AG08395 (cell line): ENCODE results near the gene KRTAP10-12.

Source experiments
- DNase-seq: peaks from one replicate; pipeline ENCODE4 v3.0.0; 2012; ENCODE audit warnings: mixed read lengths, low spot score

The KRTAP10-12 gene

DNA sequence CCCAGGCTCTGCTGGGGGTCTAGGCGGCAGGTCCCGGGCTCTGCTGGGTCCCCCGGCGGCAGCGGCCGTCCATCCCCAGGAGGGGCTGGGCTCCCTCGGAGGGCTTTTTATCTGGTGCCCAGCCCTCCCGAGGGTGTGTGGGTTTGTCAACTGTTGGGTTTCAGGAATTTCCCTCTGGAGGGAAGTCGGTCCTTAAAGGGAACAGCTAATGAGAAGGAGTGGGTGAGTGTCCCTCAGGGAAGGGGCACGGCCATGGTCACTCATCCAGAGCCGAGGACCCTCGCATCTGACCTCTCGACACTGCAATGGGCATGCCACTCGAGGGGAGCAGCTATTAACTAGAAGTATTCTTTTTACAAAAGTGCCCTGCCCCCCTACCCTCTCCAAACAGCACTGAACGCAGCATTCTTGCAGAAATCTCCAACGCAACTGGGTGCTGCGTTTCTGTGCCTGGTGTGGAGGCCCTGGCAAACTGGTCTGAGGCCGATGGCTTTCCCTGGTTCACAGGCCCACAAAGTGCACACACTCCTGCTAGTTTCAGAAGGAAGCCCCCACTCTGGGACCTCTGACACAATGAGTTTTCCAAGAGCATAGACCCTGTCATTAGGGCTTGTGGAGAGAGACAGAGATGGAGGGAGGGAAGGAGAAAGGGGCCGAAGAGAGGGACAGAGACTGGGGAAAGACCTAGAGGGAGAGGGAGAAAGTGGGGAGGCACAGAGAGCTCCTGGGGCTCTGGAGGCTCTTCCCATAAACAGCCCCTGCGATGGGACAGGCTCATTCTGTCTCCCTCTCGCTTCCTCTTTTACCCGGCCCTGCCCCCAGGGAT is 15.4 kb downstream of the KRTAP10-12 start:
- no peak for DNase-seq

GRCh38 chr21:44713130-44713529 is 16.2 kb downstream of the KRTAP10-12 start:
- DNase-seq = no peak

DNA sequence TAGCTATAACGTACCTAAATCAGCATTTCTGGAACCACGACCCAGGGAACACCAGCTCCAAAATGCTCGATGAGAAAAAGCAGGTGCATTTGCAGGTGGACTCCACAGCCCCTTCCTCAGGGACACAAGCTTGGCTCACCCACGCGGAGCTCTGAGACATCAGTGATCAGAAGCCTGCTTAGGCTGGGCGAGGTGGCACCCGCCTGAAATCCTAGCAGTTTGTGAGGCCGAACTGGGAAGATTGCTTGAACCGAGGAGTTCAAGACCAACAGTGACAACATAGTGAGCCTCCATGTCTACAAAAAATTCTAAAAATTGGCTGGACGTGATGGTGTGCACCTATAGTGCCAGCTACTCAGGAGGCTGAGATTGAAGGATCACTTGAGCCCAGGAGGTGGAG is 16.9 kb downstream of the KRTAP10-12 start:
- DNase-seq = no peak

DNA sequence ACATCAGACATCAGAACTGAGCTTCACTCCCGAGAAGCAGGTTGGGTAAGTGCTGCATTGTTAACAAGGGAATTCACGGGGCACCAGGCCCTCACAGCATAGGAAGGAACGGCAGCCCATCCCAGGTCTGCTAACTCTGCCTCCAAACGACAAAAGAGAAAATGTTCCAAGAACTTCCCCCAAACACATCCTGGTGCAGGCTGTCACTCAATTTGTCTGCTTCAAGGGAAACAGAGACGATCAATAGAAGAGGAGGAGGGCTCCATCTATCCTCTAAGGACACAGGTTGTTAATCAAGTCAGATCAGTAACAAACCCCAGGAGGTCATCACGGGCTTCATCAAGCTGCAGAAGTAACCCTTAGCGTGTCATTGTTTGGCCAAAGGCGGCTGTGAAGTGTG is 17.9 kb downstream of the KRTAP10-12 start:
- no peak for DNase-seq

- no peak for DNase-seq
Measured at GRCh38 chr21:44716984-44717383, 20.0 kb downstream of the KRTAP10-12 start.

DNA sequence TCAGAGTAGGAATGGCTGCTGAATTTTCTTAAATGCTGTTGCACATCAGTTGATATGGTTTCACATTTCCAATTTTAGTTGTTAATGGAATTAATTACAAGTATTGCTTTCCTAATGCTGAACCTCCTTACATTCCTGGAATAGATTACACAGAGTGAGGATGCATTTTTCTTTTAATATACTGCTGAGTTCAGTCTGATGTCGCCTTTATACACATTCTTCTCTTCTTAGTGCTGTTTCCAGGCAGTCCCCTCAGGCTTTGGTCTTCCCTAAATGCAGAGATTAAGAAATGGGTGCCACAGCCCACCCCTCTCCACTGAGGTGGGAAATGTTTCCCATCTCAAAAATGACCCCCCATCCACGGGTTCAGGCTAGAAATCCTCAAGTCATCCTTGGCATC is 21.1 kb downstream of the KRTAP10-12 start:
- DNase-seq = no peak

- DNase-seq = no peak
Measured at GRCh38 chr21:44718571-44718970, 21.6 kb downstream of the KRTAP10-12 start.

GRCh38 chr21:44720170-44720569 is 23.2 kb downstream of the KRTAP10-12 start:
- no peak for DNase-seq

- no peak for DNase-seq
Measured at GRCh38 chr21:44722731-44723130, 25.8 kb downstream of the KRTAP10-12 start.

GRCh38 chr21:44723177-44724131 is 26.5 kb downstream of the KRTAP10-12 start:
- no peak for DNase-seq

DNA sequence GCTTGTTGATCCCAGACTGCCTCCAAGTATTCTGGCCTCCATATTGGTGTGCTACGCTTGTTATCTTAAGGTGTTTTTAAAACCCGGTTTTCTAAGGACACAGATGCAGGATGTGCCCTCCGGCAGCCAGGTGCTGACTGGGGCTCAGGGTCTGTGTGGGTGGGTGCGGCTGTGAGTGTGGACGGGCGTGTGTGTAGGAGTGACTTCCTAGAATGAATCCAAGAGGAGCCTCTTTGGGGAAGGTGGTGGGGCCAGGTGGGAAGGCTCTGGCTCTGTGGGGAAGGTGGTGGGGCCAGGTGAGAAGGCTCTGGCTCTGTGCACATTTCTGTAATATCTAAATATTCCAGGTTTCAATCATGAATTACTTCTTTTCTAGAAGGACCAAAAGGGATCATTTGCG is 27.2 kb downstream of the KRTAP10-12 start:
- no peak for DNase-seq

DNA sequence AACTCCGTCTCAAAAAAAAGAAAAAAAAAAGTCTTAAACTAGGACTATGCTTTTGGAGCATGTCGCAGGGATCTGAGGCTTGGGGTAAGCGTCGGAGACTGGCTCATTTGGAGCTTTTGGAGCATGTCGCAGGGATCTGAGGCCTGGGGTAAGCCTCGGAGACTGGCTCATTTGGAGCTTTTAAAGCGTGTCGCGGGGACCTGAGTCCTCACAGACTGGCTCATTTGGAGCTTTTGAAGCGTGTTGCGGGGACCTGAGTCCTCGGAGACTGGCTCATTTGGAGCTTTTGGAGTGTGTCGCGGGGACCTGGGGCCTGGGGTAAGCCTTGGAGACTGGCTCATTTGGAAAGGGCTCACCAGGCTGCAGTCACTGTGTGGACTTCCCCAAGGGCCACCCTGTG is 28.0 kb downstream of the KRTAP10-12 start:
- DNase-seq = no peak

DNA sequence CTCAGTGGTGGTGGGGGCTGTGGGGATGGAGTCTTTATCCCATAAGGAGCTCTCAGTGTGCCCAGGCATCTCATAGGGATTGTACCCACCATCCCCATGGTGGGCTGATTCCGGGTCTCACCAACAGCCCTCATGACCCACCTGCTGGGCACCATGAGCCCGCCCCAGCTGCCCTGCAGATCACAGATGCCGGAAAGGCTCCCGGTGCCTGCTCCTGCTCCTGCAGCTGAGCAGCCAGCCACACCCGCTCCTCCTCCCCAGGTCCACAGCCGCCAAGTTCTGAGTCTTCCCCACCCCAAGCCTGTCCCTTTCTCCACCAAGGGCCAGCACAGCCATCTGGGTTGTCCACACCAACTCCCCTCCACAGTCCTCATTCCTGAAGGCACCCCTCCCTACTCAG is 29.9 kb downstream of the KRTAP10-12 start:
- no peak for DNase-seq

DNA sequence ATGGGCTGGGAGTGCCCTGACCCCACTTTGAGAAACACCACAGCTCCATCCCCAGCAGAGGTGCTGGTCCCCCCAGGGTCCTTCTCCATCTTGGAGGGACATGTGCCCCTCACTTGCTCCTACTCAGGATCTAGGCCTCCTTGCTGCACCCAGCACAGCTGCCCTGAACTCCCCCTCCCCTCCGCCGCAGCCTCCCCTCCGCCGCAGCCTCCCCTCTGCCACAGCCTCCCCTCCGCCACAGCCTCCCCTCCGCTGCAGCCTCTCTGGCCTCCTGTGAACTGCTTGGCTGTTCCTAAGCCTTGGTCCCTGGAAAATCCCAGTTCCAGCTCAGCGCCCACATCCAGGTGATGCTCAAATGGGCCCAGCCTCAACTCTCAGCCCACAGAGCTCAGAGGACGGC is 30.3 kb downstream of the KRTAP10-12 start:
- DNase-seq = no peak

DNA sequence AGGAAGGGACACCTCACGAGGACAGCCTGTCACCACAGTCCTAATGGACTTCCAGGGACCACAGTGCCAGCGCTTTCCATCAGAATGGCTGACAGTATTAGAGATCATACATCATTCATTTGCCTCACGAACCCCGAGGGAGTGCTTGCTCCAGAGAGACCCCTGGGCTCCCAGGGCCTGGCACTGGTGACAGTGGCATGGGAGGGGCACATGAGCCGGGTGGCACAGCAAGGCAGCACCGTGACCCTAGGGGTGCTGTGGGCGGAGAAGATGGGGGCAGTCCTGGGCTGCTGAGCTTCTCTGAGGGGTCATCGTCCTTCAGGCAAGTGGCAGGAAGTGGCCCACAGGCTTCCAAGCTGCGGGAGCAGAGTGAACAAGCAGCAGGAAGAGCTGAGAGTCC is 30.8 kb downstream of the KRTAP10-12 start:
- DNase-seq = no peak

DNA sequence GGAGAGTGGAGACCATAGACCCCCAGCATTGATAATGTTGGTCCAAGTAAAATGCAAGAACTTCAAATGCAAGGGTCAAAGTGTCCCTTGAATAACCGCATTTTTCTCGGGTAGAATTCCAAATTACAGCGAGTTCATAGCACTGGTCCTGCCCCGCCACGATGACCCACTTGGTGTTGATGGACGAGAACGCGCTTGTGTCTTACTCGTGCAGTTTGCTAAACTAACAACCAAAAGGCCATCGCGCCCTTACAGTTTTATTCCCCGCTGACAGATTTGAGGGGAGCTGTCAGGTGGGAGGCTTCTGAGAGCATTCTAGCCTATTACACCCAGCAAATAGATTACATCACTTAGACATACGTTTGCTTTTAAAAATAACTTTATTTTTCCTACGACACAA is 31.7 kb downstream of the KRTAP10-12 start:
- DNase-seq = no peak

GRCh38 chr21:44729336-44730027 is 32.5 kb downstream of the KRTAP10-12 start:
- DNase-seq = no peak

- DNase-seq = no peak
Measured at GRCh38 chr21:44730028-44730395, 33.0 kb downstream of the KRTAP10-12 start.

- DNase-seq = no peak
Measured at GRCh38 chr21:44730951-44731579, 34.1 kb downstream of the KRTAP10-12 start.

GRCh38 chr21:44732263-44732662 is 35.3 kb downstream of the KRTAP10-12 start:
- no peak for DNase-seq

- no peak for DNase-seq
Measured at GRCh38 chr21:44732956-44733355, 36.0 kb downstream of the KRTAP10-12 start.
